Amniotic epithelial cell (primary cell): Measurements from ENCODE around the gene PROX1.

Source experiments
- DNase-seq: peaks from one replicate; pipeline ENCODE4 v3.0.0-alpha.2; 2010; ENCODE audit warnings: low read depth

The PROX1 gene

GRCh38 chr1:213987927-213988506 lies at the start of gene PROX1:
TSS of gene PROX1 (plus strand) at chr1:213987973. CDS start at chr1:213996536, 8,563 bp downstream.
- peak; percentile 87 for DNase-seq

- DNase-seq = no peak
Observed at GRCh38 chr1:213938776-213939175, 49.0 kb upstream of the PROX1 start.

GRCh38 chr1:213939888-213940287 lies 47.9 kb upstream of the PROX1 start:
- DNase-seq = no peak

GRCh38 chr1:213940947-213941346 lies 46.8 kb upstream of the PROX1 start:
- no peak for DNase-seq

GRCh38 chr1:213942061-213942460 lies 45.7 kb upstream of the PROX1 start:
- DNase-seq = no peak

- DNase-seq = no peak
Observed at GRCh38 chr1:213947200-213947801, 40.5 kb upstream of the PROX1 start.

- no peak for DNase-seq
Observed at GRCh38 chr1:213951876-213952275, 35.9 kb upstream of the PROX1 start.

- DNase-seq = no peak
Observed at GRCh38 chr1:213953806-213954205, 34.0 kb upstream of the PROX1 start.

- no peak for DNase-seq
Observed at GRCh38 chr1:213956295-213956770, 31.4 kb upstream of the PROX1 start.

- DNase-seq = no peak
Observed at GRCh38 chr1:213958346-213958745, 29.4 kb upstream of the PROX1 start.

GRCh38 chr1:213960963-213961362 lies 26.8 kb upstream of the PROX1 start:
- DNase-seq = no peak

- no peak for DNase-seq
Observed at GRCh38 chr1:213962508-213962907, 25.3 kb upstream of the PROX1 start.

GRCh38 chr1:213966122-213966521 lies 21.7 kb upstream of the PROX1 start:
- no peak for DNase-seq

GRCh38 chr1:213968146-213968825 lies 19.5 kb upstream of the PROX1 start:
- no peak for DNase-seq

- no peak for DNase-seq
Observed at GRCh38 chr1:213969958-213970555, 17.7 kb upstream of the PROX1 start.

GRCh38 chr1:213972141-213972540 lies 15.6 kb upstream of the PROX1 start:
- DNase-seq = no peak

- DNase-seq = no peak
Observed at GRCh38 chr1:213973129-213973528, 14.6 kb upstream of the PROX1 start.

- DNase-seq = no peak
Observed at GRCh38 chr1:213976665-213977485, 10.9 kb upstream of the PROX1 start.

- DNase-seq = no peak
Observed at GRCh38 chr1:213977486-213977842, 10.3 kb upstream of the PROX1 start.

- DNase-seq = no peak
Observed at GRCh38 chr1:213977909-213978308, 9.9 kb upstream of the PROX1 start.

- no peak for DNase-seq
Observed at GRCh38 chr1:213979751-213980586, 7.8 kb upstream of the PROX1 start.
